ENCODE results near the gene VTCN1. TPM values are rescaled to one million over a fixed set of nuclear protein-coding genes. Genes with fewer than 3 reads are reported as not detected.

Gene VTCN1
- polyA plus RNA-seq, 3 donors = not detected

DNA sequence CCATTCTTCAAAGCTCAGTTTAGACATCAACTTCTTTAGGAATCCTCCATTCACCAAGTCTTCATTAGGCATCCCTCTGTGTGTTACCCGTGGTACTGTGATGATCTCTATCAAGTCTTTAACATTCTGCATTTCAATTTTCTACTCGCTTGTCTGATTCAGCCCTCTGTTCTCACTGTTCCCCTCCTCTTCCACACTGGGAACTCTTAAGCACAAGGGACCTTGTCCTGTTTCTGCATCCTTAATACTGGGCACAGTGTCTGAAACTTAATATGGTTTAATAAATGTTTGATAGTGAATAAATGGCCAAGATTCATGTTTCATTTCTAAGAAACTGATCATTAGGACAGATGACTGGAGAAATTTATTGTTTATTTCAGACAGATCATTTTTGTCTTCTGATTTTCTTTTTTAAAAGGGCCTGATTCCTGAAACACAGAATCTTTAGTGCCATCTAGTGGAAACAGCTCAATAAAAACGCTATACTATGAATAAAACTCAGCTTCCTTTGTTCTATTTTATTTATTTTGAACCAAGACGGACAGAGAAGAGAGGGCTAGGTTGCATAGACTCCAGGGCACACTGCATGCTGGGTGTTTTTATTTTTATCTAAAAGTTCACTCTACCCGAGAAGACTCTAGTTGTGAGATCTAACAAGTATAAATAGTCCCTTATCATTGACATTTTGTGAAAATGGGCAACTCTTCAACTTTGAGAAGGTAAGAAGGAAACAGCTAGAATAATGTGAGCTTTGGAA lies 82.2 kb downstream of the VTCN1 start:
- Histone ChIP-seq H2AFZ (ENCODE audit: insufficient read depth, low read depth, low read length, poor library complexity, severe bottlenecking) (no peak overlapping the region), H3K36me3 (replicated peaks in 1 of 2; ENCODE audit: control insufficient read depth in 1 of 2, insufficient read depth in 2 of 2, low read length in 2 of 2) (no peaks in the 10 kb centered on the region), H3K9me3 (replicated peaks in 1 of 2; ENCODE audit: control insufficient read depth in 1 of 2, insufficient read depth in 1 of 2, low read length in 2 of 2) (no peaks in the 10 kb centered on the region), H3K27me3 (ENCODE audit: control insufficient read depth in 2 of 2, insufficient read depth in 2 of 2, low read length in 2 of 2) (no peaks in the 10 kb centered on the region), H3K9ac (ENCODE audit: insufficient read depth, low read length, poor library complexity, severe bottlenecking) (no peak overlapping the region), H3K79me2 (ENCODE audit: insufficient read depth, low read length) (no peaks in the 10 kb centered on the region), H3K4me1 (ENCODE audit: control insufficient read depth in 1 of 2, insufficient read depth in 2 of 2, low read length in 2 of 2) (no peaks in the 10 kb centered on the region), H4K20me1 (ENCODE audit: insufficient read depth, low read length) (no peaks in the 10 kb centered on the region), H3K4me2 (replicated peaks; ENCODE audit: extremely low read depth, low read length, poor library complexity, severe bottlenecking) (no peak overlapping the region), H3K27ac (ENCODE audit: low read depth in 1 of 2, low read length in 2 of 2) (no peak overlapping the region), H3K4me3 (replicated peaks in 1 of 3; ENCODE audit: low read depth in 2 of 3, low read length in 3 of 3) (no peak overlapping the region)
- H3K9me3 Mint-ChIP-seq = no peaks in the 10 kb centered on the region
- H3K27ac Mint-ChIP-seq = peak overlapping the region in 1 of 7 donors; percentile 23
- H3K27me3 Mint-ChIP-seq (ENCODE audit: low read depth in 3 of 3) = peaks cover 0 to 7% (median 0%) of the 10 kb centered on the region in 3 donors
- TF ChIP-seq, protein P1, sequence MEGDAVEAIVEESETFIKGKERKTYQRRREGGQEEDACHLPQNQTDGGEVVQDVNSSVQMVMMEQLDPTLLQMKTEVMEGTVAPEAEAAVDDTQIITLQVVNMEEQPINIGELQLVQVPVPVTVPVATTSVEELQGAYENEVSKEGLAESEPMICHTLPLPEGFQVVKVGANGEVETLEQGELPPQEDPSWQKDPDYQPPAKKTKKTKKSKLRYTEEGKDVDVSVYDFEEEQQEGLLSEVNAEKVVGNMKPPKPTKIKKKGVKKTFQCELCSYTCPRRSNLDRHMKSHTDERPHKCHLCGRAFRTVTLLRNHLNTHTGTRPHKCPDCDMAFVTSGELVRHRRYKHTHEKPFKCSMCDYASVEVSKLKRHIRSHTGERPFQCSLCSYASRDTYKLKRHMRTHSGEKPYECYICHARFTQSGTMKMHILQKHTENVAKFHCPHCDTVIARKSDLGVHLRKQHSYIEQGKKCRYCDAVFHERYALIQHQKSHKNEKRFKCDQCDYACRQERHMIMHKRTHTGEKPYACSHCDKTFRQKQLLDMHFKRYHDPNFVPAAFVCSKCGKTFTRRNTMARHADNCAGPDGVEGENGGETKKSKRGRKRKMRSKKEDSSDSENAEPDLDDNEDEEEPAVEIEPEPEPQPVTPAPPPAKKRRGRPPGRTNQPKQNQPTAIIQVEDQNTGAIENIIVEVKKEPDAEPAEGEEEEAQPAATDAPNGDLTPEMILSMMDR (IDR thresholded peaks at IDR 0.05) = peak; percentile 49
- DNase-seq = peak in 1 of 3 donors; percentile 25
- intact Hi-C loops (cut with micrococcal nuclease) = loop anchor here in 1 of 2 donors (5.0 kb wide), 1 partner anchor 391 kb away; no protein-coding TSS in a partner anchor
- no peak overlapping the region for H3K4me3 Mint-ChIP-seq
- H3K4me1 Mint-ChIP-seq = peaks cover 4% of the 10 kb centered on the region
- no CpG with 5 or more reads among the region's 5 CpGs for WGBS (ENCODE audit: insufficient coverage)
- H3K36me3 Mint-ChIP-seq = no peaks in the 10 kb centered on the region

DNA sequence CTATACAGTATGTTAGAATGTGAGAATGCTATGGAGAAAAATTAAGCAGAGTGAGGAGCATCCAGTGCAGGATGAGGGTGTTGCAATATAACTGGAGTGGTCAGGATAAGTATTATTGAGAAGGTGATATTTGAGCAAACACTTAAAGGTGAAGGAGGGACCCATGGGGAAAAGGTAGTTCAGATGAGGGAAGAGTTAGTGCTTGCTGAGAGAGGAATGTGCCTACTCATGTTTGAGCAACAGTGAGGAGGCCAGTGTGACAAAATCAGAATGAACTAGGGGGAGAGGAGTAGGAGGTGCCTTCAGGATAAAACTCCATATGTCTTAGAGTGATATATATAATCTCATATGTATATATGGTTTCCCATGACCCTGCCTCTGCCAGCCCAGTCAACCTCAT lies 82.9 kb downstream of the VTCN1 start:
- no peak overlapping the region for H2AFZ ChIP-seq (ENCODE audit: insufficient read depth, low read depth, low read length, poor library complexity, severe bottlenecking)
- intact Hi-C loops (cut with micrococcal nuclease) = loop anchor here in 1 of 2 donors (5.0 kb wide), 1 partner anchor 390 kb away; no protein-coding TSS in a partner anchor
- H3K9me3 Mint-ChIP-seq = no peaks in the 10 kb centered on the region
- H3K27me3 Mint-ChIP-seq (ENCODE audit: low read depth in 3 of 3) = peaks cover 0 to 9% (median 3%) of the 10 kb centered on the region in 3 donors
- H3K36me3 Mint-ChIP-seq = no peaks in the 10 kb centered on the region
- no peak overlapping the region for H3K27ac Mint-ChIP-seq
- no peaks in the 10 kb centered on the region for H3K36me3 ChIP-seq (replicated peaks in 1 of 2; ENCODE audit: control insufficient read depth in 1 of 2, insufficient read depth in 2 of 2, low read length in 2 of 2)
- no peaks in the 10 kb centered on the region for H3K4me1 ChIP-seq (ENCODE audit: control insufficient read depth in 1 of 2, insufficient read depth in 2 of 2, low read length in 2 of 2)
- H3K79me2 ChIP-seq (ENCODE audit: insufficient read depth, low read length) = no peaks in the 10 kb centered on the region
- H3K4me3 Mint-ChIP-seq = no peak overlapping the region
- no peaks in the 10 kb centered on the region for H3K9me3 ChIP-seq (replicated peaks in 1 of 2; ENCODE audit: control insufficient read depth in 1 of 2, insufficient read depth in 1 of 2, low read length in 2 of 2)
- H3K27me3 ChIP-seq (ENCODE audit: control insufficient read depth in 2 of 2, insufficient read depth in 2 of 2, low read length in 2 of 2) = no peaks in the 10 kb centered on the region
- no peak overlapping the region for H3K9ac ChIP-seq (ENCODE audit: insufficient read depth, low read length, poor library complexity, severe bottlenecking)
- no peak for DNase-seq
- TF ChIP-seq, protein P1 (IDR thresholded peaks at IDR 0.05) = no peak
- no peak overlapping the region for H3K4me2 ChIP-seq (replicated peaks; ENCODE audit: extremely low read depth, low read length, poor library complexity, severe bottlenecking)
- H3K4me3 ChIP-seq (replicated peaks in 1 of 3; ENCODE audit: low read depth in 2 of 3, low read length in 3 of 3) = no peak overlapping the region
- peaks cover 4% of the 10 kb centered on the region for H3K4me1 Mint-ChIP-seq
- H4K20me1 ChIP-seq (ENCODE audit: insufficient read depth, low read length) = no peaks in the 10 kb centered on the region
- H3K27ac ChIP-seq (ENCODE audit: low read depth in 1 of 2, low read length in 2 of 2) = no peak overlapping the region
